Measurements from ENCODE around the gene CAPN7.
A peak's percentile ranks its signal among the peaks of the same experiment; 100 is the strongest.

Gene CAPN7

GRCh38 chr3:15255215-15255614 lies 49.2 kb downstream of the CAPN7 start:
- DNase-seq, result no peak

GRCh38 chr3:15256861-15257341 lies 50.9 kb downstream of the CAPN7 start:
- DNase-seq, result no peak

GRCh38 chr3:15258720-15259119 lies 52.7 kb downstream of the CAPN7 start:
- DNase-seq, result no peak

GRCh38 chr3:15260531-15260930 lies 54.5 kb downstream of the CAPN7 start:
- DNase-seq, result no peak

- DNase-seq, result no peak
Measured at GRCh38 chr3:15261274-15261673, 55.2 kb downstream of the CAPN7 start.

GRCh38 chr3:15262021-15262420 lies 56.0 kb downstream of the CAPN7 start:
- DNase-seq, result no peak

GRCh38 chr3:15263120-15263519 lies 57.1 kb downstream of the CAPN7 start:
- DNase-seq, result no peak

GRCh38 chr3:15263926-15264325 lies 57.9 kb downstream of the CAPN7 start:
- DNase-seq, result no peak

GRCh38 chr3:15264486-15264885 lies 58.4 kb downstream of the CAPN7 start:
- DNase-seq, result no peak

- DNase-seq, result no peak
Measured at GRCh38 chr3:15265655-15266509, 59.8 kb downstream of the CAPN7 start.

- DNase-seq, result no peak
Measured at GRCh38 chr3:15266510-15267376, 60.7 kb downstream of the CAPN7 start.

- DNase-seq, result no peak
Measured at GRCh38 chr3:15267502-15267901, 61.5 kb downstream of the CAPN7 start.

- DNase-seq, result peak; percentile 94
Measured at GRCh38 chr3:15268033-15268631, 62.1 kb downstream of the CAPN7 start.

- peak; percentile 96 for DNase-seq
Measured at GRCh38 chr3:15269091-15269989, 63.3 kb downstream of the CAPN7 start.

- DNase-seq, result no peak
Measured at GRCh38 chr3:15271030-15271429, 65.0 kb downstream of the CAPN7 start.

GRCh38 chr3:15271785-15272381 lies 65.8 kb downstream of the CAPN7 start:
- DNase-seq, result peak; percentile 94

- no peak for DNase-seq
Measured at GRCh38 chr3:15272426-15273196, 66.6 kb downstream of the CAPN7 start.

GRCh38 chr3:15273227-15273626 lies 67.2 kb downstream of the CAPN7 start:
- peak; percentile 54 for DNase-seq

GRCh38 chr3:15276028-15276724 lies 70.1 kb downstream of the CAPN7 start:
- DNase-seq, result peak; percentile 85

- DNase-seq, result no peak
Measured at GRCh38 chr3:15277861-15278500, 71.9 kb downstream of the CAPN7 start.
